Endothelial cell of umbilical vein (primary cell): ENCODE measurements around the gene AGRP. TPM values are rescaled to one million over a fixed set of nuclear protein-coding genes. Genes with fewer than 3 reads are reported as not detected.

ENCODE experiments used
- BruUV-seq: library from RNA; stranded (reverse); fragments of 400-500 nt; replicated peaks from 2 replicates; lab custom pipeline; 2021; lab: Mats Ljungman, UMichigan
- CTCF ChIA-PET: fragments of 300-600, 350-600 bp; sonication (Branson Sonifier 250); formaldehyde crosslinking; loops from one replicate; lab custom pipeline; 2021; ENCODE audit warnings: antibody characterized with exemption, inconsistent platforms; lab: Charles Lee
- POLR2A ChIA-PET: fragments of 300-600, 350-600 bp; sonication (Branson Sonifier 250); formaldehyde crosslinking; loops from one replicate; lab custom pipeline; 2021; ENCODE audit warnings: antibody characterized with exemption, inconsistent platforms; lab: Charles Lee
- DNase-seq: peaks from one replicate; pipeline ENCODE4 v3.0.0-alpha.2; 2011; ENCODE audit warnings: low read depth, low spot score
- FAIRE-seq: peaks from 2 replicates; lab custom pipeline; 2011; peaks lifted over from hg19 to GRCh38; lab: Jason Lieb, UNC
- H2AFZ ChIP-seq: 2 replicates; pipeline ENCODE4 v1.6.0; 2012; ENCODE audit warnings: low read depth, low read length, control low read depth, inconsistent platforms
- H3K27ac ChIP-seq: 2 replicates; pipeline ENCODE4 v1.5.1; 2011; ENCODE audit warnings: low read depth, mild to moderate bottlenecking, control low read depth, low read length, moderate library complexity; ENCODE audit not compliant: insufficient read depth
- H3K27me3 ChIP-seq, 2 experiments: 2 replicates each; pipeline versions ENCODE4 v1.6.0 to v1.6.1; 2011; ENCODE audit warnings: low read length in 2 of 2, mixed read lengths in 1 of 2; ENCODE audit not compliant: control insufficient read depth in 2 of 2, insufficient read depth in 2 of 2
- H3K36me3 ChIP-seq, 2 experiments: 2 replicates in 1 of 2; 3 replicates in 1 of 2; pipeline ENCODE4 v1.5.1; 2011; ENCODE audit warnings: low read length in 2 of 2, mild to moderate bottlenecking in 1 of 2, moderate library complexity in 1 of 2; ENCODE audit not compliant: control insufficient read depth in 2 of 2, insufficient read depth in 2 of 2; ENCODE audit errors: extremely low read depth in 1 of 2
- H3K4me1 ChIP-seq: 3 replicates; pipeline ENCODE4 v1.5.1; 2011; ENCODE audit warnings: mild to moderate bottlenecking, low read length; ENCODE audit not compliant: control insufficient read depth, insufficient read depth; ENCODE audit errors: extremely low read depth
- H3K4me2 ChIP-seq: 2 replicates; pipeline ENCODE4 v1.6.1; 2011; ENCODE audit warnings: low read length, control low read depth, mixed read lengths; ENCODE audit not compliant: insufficient read depth
- H3K4me3 ChIP-seq, 3 experiments: fragments of 200-600 bp in 1 of 3; sonication (generic), shearing (Covaris generic) in 1 of 3; replicated peaks in 1 of 3; 2 replicates each; pipeline ENCODE4 v1.5.1; 2011 to 2016; ENCODE audit warnings: control low read depth in 3 of 3, low read length in 3 of 3, mild to moderate bottlenecking in 2 of 3, inconsistent platforms in 1 of 3, low read depth in 1 of 3, moderate library complexity in 1 of 3; ENCODE audit not compliant: insufficient read depth in 1 of 3
- H3K79me2 ChIP-seq: 2 replicates; pipeline ENCODE4 v1.6.0; 2012; ENCODE audit warnings: low read length, inconsistent platforms; ENCODE audit not compliant: control insufficient read depth, insufficient read depth
- H3K9ac ChIP-seq: replicated peaks from 2 replicates; pipeline ENCODE3; 2011; ENCODE audit warnings: low read length, control low read depth; ENCODE audit not compliant: insufficient read depth; ENCODE audit errors: extremely low read depth
- H3K9me1 ChIP-seq: replicated peaks from 3 replicates; pipeline ENCODE4 v1.6.0; 2011; ENCODE audit warnings: mild to moderate bottlenecking, low read length; ENCODE audit not compliant: control insufficient read depth, insufficient read depth; ENCODE audit errors: extremely low read depth
- H3K9me3 ChIP-seq: replicated peaks from 2 replicates; pipeline ENCODE4 v1.5.1; 2012; ENCODE audit warnings: low read length, inconsistent platforms; ENCODE audit not compliant: control insufficient read depth, insufficient read depth
- H4K20me1 ChIP-seq: replicated peaks from 2 replicates; pipeline ENCODE3; 2011; ENCODE audit warnings: mild to moderate bottlenecking, low read length; ENCODE audit not compliant: control insufficient read depth, insufficient read depth; ENCODE audit errors: extremely low read depth
- CTCF ChIP-seq, 2 donors: IDR thresholded peaks; 1 replicate in 1 of 2; 2 replicates in 1 of 2; pipeline ENCODE4 v1.5.1; 2011; ENCODE audit warnings: low read length in 2 of 2, mild to moderate bottlenecking in 2 of 2, moderate library complexity in 2 of 2, control low read depth in 1 of 2, inconsistent platforms in 1 of 2, low read depth in 1 of 2; ENCODE audit not compliant: insufficient read depth in 1 of 2; ENCODE audit errors: extremely low read depth in 1 of 2
- EZH2 ChIP-seq: IDR thresholded peaks from 2 replicates; pipeline ENCODE4 v1.6.1; 2012; ENCODE audit warnings: borderline replicate concordance, low read depth, mild to moderate bottlenecking, moderate library complexity, low read length, inconsistent platforms; ENCODE audit not compliant: severe bottlenecking
- FOS ChIP-seq: IDR thresholded peaks from 2 replicates; pipeline ENCODE4 v1.6.1; 2011; ENCODE audit warnings: mild to moderate bottlenecking, low read length, moderate library complexity, borderline replicate concordance; ENCODE audit not compliant: insufficient read depth
- GATA2 ChIP-seq: IDR thresholded peaks from 2 replicates; pipeline ENCODE4 v1.7.0; 2011; ENCODE audit warnings: low read depth, mild to moderate bottlenecking, moderate library complexity, mixed read lengths, low read length; ENCODE audit not compliant: insufficient read length, insufficient read depth
- JUN ChIP-seq: IDR thresholded peaks from 2 replicates; pipeline ENCODE4 v1.6.1; 2011; ENCODE audit warnings: borderline replicate concordance, low read depth; ENCODE audit not compliant: insufficient read length, insufficient read depth
- MAX ChIP-seq: IDR thresholded peaks from 2 replicates; pipeline ENCODE4 v1.6.1; 2011; ENCODE audit not compliant: insufficient read depth, insufficient read length
- MYC ChIP-seq: IDR thresholded peaks from one replicate; pipeline ENCODE4 v1.6.1; 2011; ENCODE audit warnings: mild to moderate bottlenecking, low read depth, low read length
- POLR2A ChIP-seq: IDR thresholded peaks from 2 replicates; pipeline ENCODE4 v1.6.1; 2012; ENCODE audit warnings: low read depth, mild to moderate bottlenecking, control low read depth, low read length
- POLR2AphosphoS5 ChIP-seq: IDR thresholded peaks from 2 replicates; pipeline ENCODE4 v1.6.1; 2012; ENCODE audit warnings: low read depth, mild to moderate bottlenecking, control low read depth, low read length, moderate library complexity; ENCODE audit not compliant: insufficient read depth
- dilution Hi-C: fragments of 300-500 bp; cut with MboI; formaldehyde crosslinking; loops from one replicate; pipeline ENCODE4 v1.15.0; 2019; ENCODE audit warnings: low sequenced_read_pairs; ENCODE audit not compliant: extremely low pct_ligation_motif_present
- intact Hi-C: fragments of 100-400 bp; cut with micrococcal nuclease; formaldehyde crosslinking; loops from one replicate; pipeline ENCODE4 v1.10.0; 2022
- polyA plus RNA-seq, 4 experiments: library from polyadenylated mRNA; depleted of rRNA in 3 of 4; stranded (reverse) in 3 of 4; unstranded in 1 of 4; fragments of >200 nt; gene quantifications; 2 replicates each; pipeline versions ENCODE4 v1.2.1 to v1.2.3, GENCODE V29; 2011 to 2012; ENCODE audit warnings: missing spikeins in 1 of 4
- total RNA-seq: library from RNA; stranded (reverse); gene quantifications from 2 replicates; pipeline ENCODE4 v1.2.3, GENCODE V29; 2021

The AGRP gene
- total and polyA plus RNA-seq, 2 donors (not counting 3 experiments of a cell fraction or from before 2014, with no cell fraction given) = not detected

DNA sequence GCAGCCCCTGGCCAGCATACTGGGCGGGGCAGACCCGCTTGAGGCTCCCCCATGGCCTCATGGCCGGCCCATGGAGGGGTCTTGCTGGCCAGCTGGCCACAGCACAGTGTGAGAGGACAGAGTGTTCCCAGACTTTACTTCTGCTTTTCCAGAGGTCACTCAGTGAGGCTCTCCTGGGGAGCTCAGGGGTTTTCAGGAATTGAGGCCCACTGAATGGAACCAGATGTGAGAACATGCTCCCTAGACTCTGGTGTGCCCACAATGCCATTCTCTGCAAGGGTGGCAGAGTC is 23.5 kb downstream of the AGRP start:
- DNase-seq (no peak), FAIRE-seq (no peak)
- H3K36me3 ChIP-seq = peaks cover 0 to 8% of the 10 kb centered on the region in 2 experiments
- dilution Hi-C loops (no loop called here), intact Hi-C loops (no loop called here)
- no TSS peak for BruUV-seq
- no peaks in the 10 kb centered on the region for H3K27me3 ChIP-seq
- ChIA-PET POLR2A (no interaction called here), CTCF (interaction anchor here (1.0 to 12.4 kb wide), 3 partner anchors 9 to 35 kb away, joined by 4 to 201 read pairs (median 16); no protein-coding TSS in a partner anchor)
- H3K4me1 ChIP-seq = peaks cover 13% of the 10 kb centered on the region
- no peak overlapping the region for H3K27ac ChIP-seq
- H2AFZ ChIP-seq = no peak overlapping the region
- H3K4me3 ChIP-seq = no peak overlapping the region
- H3K9ac ChIP-seq = no peak overlapping the region
- H4K20me1 ChIP-seq = no peaks in the 10 kb centered on the region
- no peak overlapping the region for H3K4me2 ChIP-seq
- TF ChIP-seq EZH2 = no peak
- TF ChIP-seq GATA2 = no peak
- TF ChIP-seq MYC = no peak
- no peak for TF ChIP-seq POLR2AphosphoS5
- no peak for TF ChIP-seq JUN
- TF ChIP-seq FOS = no peak
- TF ChIP-seq POLR2A = no peak
- TF ChIP-seq CTCF (IDR thresholded peaks at IDR 0.05; ENCODE audit: extremely low read depth in 1 of 2, insufficient read depth in 1 of 2, low read depth in 1 of 2, low read length in 2 of 2) = no peak
- no peak for TF ChIP-seq MAX
- no peaks in the 10 kb centered on the region for H3K9me3 ChIP-seq
- H3K79me2 ChIP-seq = peaks cover 3% of the 10 kb centered on the region
- no peaks in the 10 kb centered on the region for H3K9me1 ChIP-seq
